Endometrium (tissue), 2 donors: ENCODE measurements around the gene GSK3B.
"Not testable (repeated sequence)": the region's sequence is repeated elsewhere in the genome, so short reads cannot be mapped to it uniquely, and the experiment has no call there.

Source experiments
- FAIRE-seq: peaks from 2 replicates; lab custom pipeline; 2012; peaks lifted over from hg19 to GRCh38; lab: Jason Lieb, UNC
- donor health status: control.
- donor health status: control.

The GSK3B gene

DNA sequence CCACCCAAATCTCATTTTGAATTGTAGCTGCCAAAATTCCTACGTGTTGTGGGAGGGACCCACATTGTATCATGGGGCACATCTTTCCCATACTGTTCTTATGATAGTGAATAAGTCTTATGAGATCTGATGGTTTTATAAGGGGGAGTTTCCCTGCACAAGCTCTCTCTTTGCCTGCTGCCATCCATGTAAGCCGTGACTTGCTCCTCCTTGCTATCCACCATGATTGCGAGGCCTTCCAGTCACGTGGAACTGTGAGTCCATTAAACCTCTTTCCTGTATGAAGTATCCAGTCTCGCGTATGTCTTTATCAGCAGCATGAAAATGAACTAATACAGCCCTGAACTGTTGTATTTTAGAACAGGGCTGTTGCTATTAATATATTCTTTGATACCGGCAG is 40.6 kb downstream of the GSK3B start:
- FAIRE-seq = not testable (repeated sequence)

DNA sequence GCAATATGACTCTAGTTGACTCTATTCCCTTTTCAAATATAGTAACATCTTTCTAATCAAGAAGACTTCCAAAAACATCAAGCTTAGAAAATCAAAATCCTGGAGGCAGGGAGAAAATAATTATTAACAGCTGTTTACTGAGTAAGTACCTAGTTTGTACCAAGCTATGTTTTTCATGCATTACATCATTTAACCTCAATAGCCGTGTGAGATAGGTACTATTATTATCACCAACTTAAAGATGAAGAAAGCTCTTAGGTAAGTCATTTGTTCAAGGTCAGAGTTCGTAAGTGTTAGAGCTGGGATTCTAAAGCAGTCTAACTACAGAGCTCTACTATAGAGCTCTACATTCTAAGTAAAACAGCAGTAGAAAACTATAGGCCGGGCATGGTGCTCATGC is 41.6 kb downstream of the GSK3B start:
- peak; percentile 50 for FAIRE-seq

DNA sequence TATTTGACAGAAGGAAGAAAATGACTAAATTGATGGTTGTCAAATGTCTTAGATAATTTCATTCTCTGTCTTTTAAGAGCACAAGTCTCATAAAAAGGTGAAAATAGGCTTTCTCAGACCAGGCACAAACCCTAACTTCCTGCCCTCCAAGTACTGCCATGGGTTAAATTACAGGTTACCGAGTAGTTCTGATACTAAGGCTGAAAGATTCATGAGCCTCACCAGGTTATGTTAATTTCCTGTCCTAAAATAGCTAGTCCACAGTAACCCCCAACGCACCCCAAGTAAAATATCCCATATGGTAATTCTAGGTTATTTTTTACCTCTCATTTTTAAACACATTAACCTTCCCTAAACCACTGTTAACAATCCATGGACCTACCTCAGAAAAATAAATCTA is 42.0 kb downstream of the GSK3B start:
- FAIRE-seq = no peak

DNA sequence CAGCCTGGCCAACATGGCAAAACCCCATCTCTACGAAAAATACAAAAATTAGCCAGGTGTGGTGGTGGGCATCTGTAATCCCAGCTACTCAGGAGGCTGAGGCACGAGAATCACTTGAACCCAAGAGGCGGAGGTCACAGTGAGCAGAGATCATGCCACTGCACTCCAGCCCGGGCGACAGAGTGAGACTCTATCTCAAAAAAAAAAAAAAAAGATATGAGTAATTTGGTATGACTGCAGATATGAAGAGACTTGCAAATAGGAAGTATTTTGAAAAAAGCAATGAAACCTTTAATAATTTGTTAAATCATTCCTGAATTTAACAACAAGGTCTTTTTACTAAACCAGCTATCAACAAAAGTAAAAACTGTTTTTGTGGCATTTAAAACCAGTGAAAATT is 42.7 kb downstream of the GSK3B start:
- FAIRE-seq = not testable (repeated sequence)

DNA sequence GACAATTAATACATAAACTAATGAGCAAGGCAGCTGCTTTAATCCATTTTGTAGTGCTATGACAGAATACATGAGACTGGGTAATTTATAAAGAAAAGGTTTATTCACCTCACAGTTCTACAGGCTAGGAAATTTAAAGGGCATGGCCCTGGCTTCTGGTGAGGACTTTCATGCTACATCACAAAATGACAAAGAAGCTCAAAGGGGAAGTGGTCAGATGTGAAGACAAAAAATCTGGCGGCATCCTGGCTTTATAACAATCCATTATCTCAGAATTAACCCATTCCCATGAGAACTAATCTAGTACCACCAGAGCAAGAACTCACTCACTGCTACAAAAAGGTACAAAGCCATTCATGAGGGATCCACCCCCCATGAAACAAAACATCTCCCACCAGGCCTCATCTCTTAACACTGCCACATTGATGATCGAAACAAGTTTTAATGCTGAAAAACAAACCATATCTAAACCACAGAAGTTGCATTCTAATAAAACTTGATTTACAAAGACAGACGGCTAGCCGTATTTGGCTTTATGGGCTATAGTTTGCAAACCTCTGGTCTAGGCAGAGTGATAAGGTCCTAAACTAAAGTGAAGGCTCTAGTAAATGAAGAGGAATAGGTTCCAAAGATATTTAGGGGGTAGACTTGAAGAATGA is 44.2 kb downstream of the GSK3B start:
- no peak for FAIRE-seq

DNA sequence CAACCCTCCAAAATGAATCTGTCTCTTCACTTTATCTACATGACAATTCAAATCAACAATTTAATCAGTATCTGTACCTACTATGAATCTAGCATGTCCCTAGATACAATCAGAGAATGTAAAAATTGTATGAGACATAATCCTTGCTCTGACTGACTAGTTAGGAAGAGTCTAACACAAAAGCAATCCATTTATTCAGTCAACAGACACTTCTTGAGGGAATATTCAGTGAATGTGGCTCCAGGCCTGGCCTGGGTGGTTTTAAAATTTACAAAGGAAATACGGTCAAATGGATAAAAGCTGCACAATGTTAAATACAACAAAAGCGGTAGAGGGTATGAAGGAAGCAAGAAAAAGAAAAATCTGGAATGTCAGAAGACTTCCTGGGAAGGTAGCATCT is 45.2 kb downstream of the GSK3B start:
- no peak for FAIRE-seq

DNA sequence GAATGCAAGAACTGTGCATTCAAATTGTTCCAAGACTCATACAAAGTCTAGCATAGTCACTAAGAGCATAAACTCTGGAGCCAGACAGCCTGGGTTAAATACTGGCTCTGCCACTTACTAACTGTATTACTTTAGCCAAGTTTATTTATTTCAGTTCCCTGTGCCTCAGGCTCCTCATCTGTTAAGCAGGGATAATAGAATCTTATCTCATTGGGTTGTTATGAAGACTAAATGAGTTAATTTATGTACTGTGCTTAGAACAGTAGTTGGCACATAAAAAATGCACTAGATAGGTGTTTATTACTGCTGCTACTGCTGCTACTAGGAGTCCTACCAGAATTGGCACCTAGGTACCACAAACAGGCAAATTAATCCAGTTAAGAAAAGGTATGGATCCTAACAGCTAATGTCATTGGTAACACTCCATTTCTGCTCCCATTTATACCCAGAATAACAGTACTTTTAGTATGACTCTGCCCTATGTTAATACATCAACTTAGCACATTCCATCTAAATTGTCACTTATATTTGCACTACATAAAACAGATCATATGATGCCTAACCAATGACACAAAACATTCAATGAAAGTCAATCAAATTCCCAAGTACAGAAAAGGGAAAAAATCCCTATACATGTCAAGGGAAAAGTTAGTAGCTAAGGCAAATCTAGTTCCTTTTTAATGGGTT is 45.7 kb downstream of the GSK3B start:
- FAIRE-seq = no peak

DNA sequence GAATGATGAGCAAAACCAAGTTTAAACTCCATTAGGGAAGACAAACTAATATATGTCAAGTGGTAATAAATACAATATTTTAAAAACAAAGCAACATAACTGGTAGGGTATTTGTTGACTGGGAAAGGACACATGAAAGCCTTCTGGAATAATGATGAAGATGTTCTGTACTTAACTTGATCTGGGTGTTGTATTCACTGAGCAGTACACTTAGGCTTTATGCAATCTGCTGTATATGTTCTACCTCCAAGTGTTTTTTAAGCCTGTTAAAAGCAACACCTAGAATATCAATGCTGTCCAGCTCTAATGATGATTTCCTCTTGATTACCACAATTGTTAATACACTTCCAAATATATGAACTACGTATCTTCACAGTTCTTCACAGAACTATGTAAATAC is 46.6 kb downstream of the GSK3B start:
- no peak for FAIRE-seq

DNA sequence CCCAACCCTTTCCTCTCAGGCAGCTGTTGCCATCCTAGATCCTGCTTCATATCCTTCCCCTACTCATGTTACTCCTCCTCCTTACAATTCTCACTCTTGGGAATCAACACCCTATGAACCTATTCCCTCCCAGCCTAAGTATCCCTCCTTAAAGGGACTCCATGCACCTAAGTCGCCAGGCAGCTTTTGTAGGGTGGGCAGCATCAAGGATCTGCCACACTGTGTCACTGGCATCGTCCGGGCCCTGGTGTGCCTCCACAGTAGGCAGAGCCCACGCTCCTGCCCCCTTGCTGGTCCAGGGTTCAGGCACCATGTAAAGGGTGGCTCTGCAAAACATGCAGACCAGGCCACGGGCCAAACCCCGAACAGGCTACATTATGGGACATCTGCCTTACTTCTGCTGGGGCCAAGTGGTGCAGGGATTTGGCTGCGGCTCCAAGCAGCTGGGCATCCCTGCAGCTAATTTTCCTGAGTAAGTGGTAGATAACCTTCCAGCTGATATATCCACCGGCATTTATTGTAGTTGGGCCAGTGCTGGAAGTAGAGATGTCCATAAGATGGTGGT is 53.4 kb downstream of the GSK3B start:
- no peak for FAIRE-seq

DNA sequence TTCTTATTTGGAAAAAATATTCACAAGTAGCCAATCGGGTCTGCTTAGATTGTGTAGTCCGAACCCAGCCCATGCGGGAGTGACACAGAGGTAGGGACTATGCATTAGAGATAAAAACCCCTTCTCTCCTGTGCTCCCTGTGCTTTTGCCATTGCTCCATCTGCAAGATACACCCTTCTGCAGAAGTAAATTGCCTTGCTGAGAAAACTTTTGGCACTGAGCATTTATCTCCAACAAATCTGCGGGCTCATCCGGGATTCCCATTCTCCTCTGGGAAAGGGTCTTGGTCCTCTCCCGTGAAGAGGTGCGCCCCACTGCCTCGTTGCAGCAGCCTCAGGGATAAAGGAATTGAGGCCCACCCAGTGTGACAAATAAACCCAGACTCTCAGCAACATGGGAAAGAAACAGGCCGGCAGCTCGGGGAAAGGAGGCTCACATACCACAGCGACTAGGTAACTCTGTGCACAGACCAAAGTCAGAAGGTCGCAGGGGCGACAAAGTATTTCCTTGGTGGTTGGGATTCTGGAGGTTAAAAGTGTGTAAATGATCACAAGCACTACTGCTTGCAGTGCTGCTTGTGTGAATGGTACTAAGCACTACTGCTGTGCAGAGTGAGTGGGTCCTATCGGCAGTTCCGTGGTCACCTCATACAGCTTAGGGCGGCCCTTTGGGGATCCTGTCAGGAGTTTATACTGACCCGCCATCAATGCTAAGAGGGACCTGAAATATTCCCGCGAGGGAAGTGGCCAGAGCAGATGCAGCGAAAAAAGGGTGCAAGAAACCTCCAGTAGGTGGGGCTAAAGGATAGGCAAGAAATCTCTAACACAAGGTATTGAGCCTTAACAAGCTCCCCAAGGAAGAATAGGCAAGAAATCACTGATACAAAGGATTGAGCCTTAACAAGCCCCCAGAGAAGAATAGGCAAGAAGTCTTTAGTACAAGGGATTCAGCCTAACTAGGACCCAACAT is 54.3 kb downstream of the GSK3B start:
- no peak for FAIRE-seq

DNA sequence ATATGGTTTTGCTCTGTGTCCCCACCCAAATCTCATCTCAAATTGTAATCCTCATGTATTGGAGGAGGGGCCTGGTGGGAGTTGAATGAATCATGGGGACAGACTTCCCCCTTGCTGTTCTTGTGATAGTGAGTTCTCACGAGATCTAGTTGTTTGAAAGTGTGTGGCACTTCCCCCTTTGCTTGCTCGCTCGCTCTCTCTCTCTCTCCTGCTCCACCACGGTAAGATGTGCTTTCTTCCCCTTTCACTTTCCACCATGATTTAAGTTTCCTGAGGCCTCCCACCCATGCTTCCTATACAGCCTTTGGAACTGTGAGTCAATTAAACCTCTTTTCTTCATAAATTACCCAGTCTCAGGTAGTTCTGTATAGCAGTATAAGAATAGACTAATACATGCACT is 60.7 kb downstream of the GSK3B start:
- no peak for FAIRE-seq

DNA sequence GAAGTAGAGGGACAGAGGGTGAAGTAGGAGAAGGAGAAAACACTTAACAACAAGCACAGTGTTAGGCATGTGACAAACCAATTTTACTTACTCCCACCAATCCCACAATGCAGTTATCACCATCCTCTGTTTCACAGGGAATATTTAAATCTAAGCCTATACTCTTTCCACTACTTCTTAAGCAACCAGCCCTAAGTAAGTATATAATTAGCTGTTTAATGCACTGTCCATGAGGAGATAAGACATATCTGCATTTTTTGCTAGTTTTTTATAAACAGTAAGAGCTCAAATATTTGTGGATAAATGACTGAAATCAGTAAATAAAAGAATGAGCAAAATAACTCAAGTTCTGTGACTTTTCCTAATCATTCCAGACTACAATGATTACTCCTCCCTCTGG is 62.7 kb downstream of the GSK3B start:
- FAIRE-seq = no peak

DNA sequence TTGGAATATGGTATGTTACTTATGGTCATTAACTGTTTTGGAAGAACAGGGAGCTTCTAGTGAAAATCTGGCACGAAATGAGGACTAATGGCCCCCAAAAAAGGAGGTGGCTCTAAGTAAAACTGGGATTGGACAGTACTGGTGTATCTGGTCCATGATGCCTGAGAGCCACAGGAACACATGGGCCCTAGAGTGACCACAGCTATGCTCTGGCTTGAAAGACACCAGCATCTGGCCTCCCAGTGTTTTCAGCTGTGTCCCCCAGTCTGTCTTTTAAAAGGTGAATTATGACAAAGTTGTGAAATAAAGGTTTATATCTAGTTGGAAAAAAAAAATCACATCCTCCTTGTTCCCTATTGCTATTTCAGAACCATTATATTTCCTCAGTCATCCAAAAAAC is 64.5 kb downstream of the GSK3B start:
- no peak for FAIRE-seq

DNA sequence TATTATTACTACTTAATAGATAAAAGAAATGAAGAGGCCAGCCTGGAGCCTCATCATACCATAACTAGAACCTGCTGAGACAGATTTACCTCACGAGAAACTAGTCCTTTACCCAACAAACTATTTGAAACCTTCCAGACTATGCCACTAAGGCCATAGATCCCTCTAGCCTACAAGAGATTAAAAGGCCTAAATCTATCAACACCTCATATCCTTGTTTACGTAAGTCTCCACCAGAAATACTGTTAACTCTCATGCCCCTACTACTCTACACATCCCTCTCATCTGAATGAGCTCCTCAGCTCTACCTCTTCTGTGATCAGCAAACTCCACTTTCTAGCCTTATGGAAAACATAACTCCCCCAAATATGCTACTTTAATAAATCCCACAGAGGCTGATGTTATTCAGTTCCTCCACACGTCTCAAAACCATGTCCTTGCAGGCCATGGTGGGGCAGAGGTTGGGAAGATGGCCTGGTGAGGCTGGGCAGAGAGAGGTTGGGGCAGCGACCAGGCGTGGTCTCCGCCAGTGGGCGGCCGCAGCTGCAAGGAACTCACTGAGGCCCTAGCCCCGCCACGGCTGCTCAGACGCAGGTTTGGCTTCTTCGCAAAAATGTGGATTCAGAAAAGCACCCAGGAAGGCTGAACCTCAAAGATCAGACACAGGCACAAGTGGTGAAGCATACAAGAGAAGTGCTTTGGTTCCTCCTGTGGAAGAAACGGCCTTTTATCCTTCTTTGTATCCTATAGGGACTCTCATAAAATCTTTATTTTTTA is 65.8 kb downstream of the GSK3B start:
- FAIRE-seq = no peak

DNA sequence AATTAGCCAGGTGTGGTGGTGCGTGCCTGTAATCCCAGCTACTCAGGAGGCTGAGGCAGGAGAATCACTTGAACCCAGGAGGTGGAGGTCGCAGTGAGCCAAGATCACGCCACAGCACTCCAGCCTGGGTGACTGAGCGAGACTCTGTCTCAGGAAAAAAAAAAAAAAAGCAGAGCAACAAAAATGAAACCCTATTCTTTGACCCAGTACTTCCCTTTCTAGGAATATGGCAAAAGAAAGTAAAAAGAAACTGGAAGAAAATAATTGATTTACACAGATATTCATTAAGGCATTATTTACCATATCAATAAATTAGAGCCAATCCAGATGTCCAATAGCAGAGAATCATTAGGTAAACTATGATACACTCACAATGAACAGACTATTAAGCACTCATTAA is 67.0 kb downstream of the GSK3B start:
- FAIRE-seq = no peak

DNA sequence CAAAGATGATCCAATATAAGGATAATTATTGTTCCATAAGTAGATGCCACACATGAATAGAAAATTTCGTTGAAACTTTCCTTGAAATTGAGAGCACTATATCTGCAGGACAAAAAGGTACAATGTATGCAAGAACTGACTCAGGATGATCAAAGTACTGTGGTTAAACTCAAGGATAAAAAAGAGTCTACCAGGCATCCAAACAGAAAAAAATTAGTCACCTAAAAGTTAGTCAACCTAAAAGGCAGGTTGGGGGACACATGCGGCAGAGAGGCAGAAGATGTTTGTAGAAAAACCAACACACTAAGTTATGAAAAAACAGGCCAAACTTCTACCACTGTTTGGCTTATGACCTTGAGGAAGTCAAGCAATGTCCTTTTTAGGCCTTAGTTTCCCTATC is 68.7 kb downstream of the GSK3B start:
- no peak for FAIRE-seq

DNA sequence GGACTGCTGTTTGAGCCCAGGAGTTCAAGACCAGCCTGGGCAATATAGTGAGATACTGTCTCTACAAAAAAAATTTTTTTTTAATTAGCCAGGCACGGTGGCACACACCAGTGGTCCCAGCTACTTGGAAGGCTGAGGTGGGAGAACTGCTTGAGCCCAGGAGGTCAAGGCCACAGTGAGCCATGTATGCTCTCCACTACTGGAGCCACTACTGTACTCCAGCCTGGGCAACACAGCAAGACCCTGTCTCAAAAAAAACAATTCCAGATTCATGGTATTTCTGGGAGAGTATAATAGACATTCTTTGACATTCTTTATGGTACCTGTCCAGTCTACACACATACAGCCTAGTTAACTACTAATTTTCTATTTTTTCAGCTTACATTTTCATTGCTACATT is 70.1 kb downstream of the GSK3B start:
- no peak for FAIRE-seq

DNA sequence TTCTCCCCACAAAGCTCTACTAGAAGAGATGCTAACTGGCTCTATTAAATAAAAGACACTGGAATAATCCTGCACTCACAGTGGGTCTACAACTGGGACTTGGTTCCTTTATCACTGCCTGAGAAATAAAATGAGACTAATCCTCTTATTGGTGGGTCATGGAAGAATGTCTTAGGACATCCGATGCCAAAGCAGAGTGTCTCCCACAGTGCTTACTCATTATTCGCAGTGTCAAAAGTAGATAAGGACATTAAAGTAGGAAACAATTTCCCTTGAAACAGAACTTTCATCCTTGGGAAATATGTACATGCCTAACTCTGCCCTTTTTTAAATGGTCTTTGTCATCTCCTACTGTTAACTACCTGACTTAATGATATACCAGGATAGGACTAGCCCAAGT is 71.5 kb downstream of the GSK3B start:
- no peak for FAIRE-seq

DNA sequence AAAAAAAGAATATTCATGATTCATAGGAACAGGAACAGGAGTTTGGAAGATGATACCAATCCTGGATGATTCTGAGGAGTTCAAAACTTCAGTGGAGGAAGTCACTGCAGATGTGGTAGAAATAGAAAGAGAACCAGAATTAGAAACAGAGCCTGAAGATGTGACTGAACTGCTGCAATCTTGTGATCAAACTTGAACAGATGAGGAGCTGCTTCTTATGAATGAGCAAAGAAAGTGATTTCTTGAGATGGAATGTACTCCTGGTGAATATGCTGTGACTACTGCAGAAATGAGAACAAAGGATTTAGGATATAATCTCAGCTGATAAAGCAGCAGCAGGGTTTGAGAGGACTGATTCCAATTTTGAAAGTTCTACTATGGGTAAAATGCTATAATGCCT is 72.7 kb downstream of the GSK3B start:
- FAIRE-seq = no peak

DNA sequence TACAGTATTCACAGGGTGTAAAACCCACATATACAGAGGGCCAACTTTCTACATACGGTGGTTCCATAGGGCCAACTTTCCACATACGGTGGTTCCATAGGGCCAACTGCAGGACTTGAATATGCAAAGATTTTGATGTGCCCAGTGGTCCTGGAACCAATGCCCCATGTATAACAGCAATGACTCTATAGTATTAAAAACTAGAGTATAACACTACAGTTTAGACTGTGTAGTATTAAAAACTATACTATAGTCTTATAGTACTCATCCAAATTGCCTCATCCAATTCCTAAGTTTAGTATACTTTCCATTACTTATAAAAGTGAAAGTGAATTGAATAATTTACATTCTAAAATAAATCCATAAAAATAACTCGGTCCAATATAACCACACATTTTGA is 75.9 kb downstream of the GSK3B start:
- no peak for FAIRE-seq

DNA sequence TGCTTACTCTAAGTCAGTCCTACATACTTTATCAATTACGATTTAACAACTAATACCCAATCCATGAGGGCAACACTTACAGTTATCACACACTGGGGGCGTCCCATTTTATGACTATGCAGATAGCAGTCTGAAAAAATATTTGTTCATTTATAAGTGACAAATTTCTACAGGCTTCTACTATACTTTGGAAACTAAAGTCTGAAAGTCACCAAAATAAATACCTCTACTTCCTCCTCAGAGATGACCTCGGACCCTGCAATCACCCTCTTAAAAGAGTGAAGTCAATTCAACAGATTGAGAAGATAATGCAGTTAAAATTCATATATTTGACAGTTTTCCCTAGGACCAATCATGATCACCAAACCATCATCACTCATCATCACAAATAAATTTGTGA is 76.6 kb downstream of the GSK3B start:
- FAIRE-seq = no peak

DNA sequence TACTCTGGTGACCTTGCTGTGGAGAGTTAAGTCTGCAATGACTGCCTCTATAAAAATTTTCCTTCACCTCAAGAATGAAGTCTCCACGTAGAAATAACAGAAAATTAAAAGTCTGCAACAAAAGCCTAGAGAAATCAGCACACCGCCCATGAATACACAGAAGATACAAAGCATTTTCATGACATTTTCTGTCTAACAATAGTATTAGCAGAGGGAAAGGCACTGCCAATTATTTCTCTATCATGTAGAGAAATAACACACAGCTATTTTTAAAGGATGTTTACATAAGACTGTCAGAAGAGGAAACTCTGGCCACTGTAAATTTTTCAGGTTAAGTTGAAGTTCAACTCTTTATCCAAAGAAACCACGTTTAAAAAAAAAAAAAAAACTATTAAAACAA is 80.8 kb downstream of the GSK3B start:
- FAIRE-seq = peak; percentile 84
